ENCODE measurements around the gene NTN1.

DNA sequence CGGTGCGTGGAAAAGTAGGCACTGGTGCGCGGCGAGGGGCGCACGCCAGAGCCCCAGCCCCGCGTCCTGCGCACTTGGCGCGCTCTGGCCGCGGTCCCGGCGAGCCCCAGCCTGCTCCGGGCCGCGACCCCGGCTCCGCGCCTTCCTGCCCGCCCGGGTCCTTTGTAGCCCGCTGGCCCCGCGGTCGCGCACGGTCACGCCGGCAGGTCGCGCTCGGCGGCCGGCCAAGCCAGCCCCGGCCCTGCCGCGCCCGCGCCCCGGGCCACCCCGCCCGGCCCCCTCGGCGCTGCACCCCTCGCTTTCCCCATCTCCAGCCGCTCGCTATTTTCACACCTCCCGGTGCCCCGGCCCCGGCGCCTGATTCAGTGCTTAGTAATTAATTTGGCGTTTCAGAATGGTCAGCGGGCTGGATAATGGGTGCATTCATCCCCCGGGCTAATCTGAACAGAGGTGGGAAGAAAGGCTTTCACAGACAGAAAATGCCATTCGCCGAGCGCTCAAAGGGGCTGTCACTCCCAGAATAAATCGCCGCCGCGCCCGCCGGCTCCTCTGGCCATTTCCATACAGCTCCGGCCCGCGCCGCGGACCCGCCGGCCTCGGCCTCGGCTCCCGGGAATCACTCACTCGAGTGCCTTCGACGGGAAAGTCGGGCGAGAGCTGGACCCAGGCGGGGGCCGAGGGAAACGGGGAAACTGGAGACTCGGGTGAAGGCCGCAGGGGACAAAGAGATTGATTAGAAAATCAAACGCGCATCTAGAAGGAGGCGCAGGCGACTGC lies 17.8 kb upstream of the NTN1 start:
- TF ChIP-seq, protein P1, sequence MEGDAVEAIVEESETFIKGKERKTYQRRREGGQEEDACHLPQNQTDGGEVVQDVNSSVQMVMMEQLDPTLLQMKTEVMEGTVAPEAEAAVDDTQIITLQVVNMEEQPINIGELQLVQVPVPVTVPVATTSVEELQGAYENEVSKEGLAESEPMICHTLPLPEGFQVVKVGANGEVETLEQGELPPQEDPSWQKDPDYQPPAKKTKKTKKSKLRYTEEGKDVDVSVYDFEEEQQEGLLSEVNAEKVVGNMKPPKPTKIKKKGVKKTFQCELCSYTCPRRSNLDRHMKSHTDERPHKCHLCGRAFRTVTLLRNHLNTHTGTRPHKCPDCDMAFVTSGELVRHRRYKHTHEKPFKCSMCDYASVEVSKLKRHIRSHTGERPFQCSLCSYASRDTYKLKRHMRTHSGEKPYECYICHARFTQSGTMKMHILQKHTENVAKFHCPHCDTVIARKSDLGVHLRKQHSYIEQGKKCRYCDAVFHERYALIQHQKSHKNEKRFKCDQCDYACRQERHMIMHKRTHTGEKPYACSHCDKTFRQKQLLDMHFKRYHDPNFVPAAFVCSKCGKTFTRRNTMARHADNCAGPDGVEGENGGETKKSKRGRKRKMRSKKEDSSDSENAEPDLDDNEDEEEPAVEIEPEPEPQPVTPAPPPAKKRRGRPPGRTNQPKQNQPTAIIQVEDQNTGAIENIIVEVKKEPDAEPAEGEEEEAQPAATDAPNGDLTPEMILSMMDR (IDR thresholded peaks at IDR 0.05), result no peak
- TF ChIP-seq EZH2 (IDR thresholded peaks at IDR 0.05) (peak; percentile 54), EZH2phosphoT487 (IDR thresholded peaks at IDR 0.05) (no peak)
